Measurements from ENCODE around the gene SPC25.

DNA sequence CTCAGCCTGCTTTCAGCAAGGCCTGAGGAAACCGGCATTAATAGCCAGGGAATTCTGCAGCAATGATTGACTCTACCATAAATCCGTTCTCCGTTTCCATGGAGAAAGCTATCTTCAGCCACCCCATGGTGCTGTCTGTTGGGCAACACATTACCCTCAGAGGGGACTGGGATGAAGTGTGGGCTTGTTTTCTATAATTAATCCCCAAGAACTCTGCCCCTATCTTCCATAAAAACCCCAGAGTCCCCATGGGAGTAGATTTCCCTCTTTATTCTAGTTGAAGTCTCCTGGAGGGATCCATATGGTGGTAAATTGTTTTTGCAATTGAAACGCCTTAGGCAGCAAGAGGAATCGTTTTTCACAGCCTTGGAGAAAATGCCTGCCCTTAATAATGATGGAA is 20.1 kb upstream of the SPC25 start:
- TF ChIP-seq, protein P1, sequence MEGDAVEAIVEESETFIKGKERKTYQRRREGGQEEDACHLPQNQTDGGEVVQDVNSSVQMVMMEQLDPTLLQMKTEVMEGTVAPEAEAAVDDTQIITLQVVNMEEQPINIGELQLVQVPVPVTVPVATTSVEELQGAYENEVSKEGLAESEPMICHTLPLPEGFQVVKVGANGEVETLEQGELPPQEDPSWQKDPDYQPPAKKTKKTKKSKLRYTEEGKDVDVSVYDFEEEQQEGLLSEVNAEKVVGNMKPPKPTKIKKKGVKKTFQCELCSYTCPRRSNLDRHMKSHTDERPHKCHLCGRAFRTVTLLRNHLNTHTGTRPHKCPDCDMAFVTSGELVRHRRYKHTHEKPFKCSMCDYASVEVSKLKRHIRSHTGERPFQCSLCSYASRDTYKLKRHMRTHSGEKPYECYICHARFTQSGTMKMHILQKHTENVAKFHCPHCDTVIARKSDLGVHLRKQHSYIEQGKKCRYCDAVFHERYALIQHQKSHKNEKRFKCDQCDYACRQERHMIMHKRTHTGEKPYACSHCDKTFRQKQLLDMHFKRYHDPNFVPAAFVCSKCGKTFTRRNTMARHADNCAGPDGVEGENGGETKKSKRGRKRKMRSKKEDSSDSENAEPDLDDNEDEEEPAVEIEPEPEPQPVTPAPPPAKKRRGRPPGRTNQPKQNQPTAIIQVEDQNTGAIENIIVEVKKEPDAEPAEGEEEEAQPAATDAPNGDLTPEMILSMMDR (IDR thresholded peaks at IDR 0.05) = no peak
- TF ChIP-seq POLR2A (IDR thresholded peaks at IDR 0.05) = no peak
